ENCODE results near the gene MLXIPL.

DNA sequence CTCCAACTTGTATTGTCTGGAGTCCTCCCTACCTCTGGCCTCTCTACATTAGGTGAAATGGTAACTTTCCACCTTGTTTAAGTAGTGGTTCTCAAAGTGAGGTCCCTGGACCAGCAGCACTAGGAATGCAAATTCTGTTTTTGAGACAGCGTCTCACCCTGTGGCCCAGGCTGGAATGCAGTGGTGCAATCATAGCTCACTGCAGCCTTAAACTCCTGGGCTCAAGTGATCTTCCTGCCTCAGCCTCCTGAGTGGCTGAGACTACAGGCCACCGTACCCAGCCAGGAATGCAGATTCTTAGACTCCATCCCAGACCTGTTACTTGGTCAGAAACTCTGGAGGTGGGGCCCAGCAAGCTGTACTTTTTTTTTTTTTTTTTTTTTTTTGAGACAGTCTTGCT lies 39.1 kb downstream of the MLXIPL start:
- TF ChIP-seq POLR2A (IDR thresholded peaks at IDR 0.05) = no peak
- TF ChIP-seq CTCF (IDR thresholded peaks at IDR 0.05) = no peak

Measured in esophagus squamous epithelium (tissue), 4 donors.